ENCODE data around the gene ABHD1. TPM values are rescaled to one million over a fixed set of nuclear protein-coding genes. Genes with fewer than 3 reads are reported as not detected.
A peak's percentile ranks its signal among the peaks of the same experiment; 100 is the strongest.

ABHD1 gene
- total RNA-seq, 1 donor from 2014 or later = 0.41 TPM

GRCh38 chr2:27086724-27087593 is 36.7 kb upstream of the ABHD1 start, which contains the start of gene KHK:
Gene KHK, plus strand, starts transcription at chr2:27086772. Its CDS starts 488 bp downstream, at chr2:27087260.
- DNase-seq (ENCODE audit: low spot score in 2 of 2) (peak; percentile 59 to 68), FAIRE-seq (no peak)

- no peak for FAIRE-seq
- no peak for DNase-seq (ENCODE audit: low spot score in 2 of 2)
Measured at GRCh38 chr2:27087823-27088410, 35.7 kb upstream of the ABHD1 start.

DNA sequence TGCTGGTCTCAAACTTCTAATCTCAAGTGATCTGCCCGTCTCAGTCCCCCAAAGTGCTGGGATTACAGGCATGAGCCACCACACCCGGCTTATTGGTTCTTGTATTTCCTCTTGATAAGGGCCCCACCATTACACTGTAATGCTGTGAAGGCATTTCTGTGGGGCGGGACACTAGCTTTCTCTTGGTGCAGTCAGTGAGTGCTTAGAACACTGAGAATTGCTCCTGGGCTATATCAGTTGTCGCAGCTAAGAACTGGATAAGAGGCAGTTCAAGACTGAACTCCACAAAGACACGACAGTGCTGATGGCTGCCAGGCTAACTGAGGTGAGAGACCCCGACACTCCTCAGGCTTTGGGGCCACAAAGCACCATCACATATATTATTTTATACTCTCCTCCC is 35.0 kb upstream of the ABHD1 start:
- DNase-seq (ENCODE audit: low spot score in 2 of 2) (no peak), FAIRE-seq (no peak)

DNA sequence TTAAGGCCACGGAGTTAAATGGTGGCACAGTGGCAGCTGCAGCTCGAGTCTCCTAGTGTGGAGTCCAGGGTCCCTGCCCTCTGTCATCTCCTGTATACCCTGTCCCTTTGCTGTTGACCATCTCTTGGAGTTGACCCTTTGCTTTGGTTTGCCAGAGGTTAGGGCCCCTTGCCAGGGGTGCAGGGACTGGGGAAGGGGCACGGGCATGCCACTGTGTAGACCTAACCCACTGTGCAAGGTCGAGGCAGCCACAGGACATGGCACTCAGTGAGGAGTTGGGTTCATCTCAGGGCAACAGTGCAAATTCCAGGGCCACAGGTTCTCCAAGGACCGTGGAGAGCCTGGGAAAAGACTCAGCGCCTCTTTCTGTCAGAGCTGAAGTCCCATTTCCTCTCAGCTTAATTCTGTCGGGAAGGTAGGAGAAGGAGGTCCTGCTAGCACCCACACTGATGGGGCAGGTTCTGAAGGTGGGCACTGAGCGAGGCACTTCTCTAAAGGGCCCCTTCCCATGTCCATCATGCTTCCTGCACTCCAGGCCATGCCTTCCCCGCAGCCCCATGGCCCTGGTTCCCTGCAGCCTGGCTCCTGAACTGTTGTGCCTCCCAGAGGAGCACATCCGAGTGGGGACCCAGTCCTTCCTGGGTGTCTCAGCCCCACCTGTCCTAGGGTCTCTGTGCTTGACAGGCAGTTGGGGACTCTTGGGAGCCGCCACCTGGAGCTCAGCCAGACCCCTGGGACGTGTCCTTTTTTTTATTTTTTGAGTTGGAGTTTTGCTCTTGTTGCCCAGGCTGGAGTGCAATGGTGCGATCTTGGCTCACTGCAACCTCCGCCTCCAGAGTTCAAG is 34.3 kb upstream of the ABHD1 start:
- DNase-seq (ENCODE audit: low spot score in 2 of 2) (no peak), FAIRE-seq (no peak)

GRCh38 chr2:27091746-27092695 is 31.6 kb upstream of the ABHD1 start:
- DNase-seq (ENCODE audit: low spot score in 2 of 2) = no peak
- FAIRE-seq = no peak

- no peak for FAIRE-seq
Measured at GRCh38 chr2:27092696-27093429, 30.8 kb upstream of the ABHD1 start.

GRCh38 chr2:27093430-27094352 is 29.9 kb upstream of the ABHD1 start:
- DNase-seq (ENCODE audit: low spot score in 2 of 2) (no peak), FAIRE-seq (no peak)

More at GRCh38 chr2:27092696-27093429, 30.8 kb upstream of the ABHD1 start:
- DNase-seq (ENCODE audit: low spot score in 2 of 2) = no peak

DNA sequence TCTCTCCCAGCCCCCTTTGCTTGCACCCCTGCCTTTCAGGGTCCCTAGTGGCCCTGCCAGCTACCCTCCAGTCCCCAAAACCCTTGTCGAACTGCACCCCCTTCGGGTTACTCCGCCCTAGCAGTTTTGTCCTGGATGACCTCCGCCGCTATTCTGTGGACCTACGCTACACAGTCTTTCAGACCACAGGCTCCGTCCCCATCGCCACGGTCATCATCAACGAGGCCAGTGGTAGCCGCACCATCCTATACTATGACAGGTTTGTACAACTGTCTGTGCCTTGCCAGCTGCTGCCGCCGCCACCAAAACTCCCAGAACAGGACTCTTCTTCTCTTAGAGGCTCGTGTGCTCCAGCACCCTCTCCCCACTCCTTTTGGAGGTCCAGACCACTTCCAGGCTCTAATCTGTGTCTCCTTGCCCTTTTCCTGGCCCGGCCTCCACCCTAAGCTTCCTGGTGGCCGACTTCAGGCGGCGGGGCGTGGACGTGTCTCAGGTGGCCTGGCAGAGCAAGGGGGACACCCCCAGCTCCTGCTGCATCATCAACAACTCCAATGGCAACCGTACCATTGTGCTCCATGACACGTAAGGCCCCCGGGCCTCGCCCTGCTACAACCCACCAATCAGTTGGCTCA is 29.1 kb upstream of the ABHD1 start:
- FAIRE-seq (no peak), DNase-seq (ENCODE audit: low spot score in 2 of 2) (no peak)

- FAIRE-seq (no peak), DNase-seq (ENCODE audit: low spot score in 2 of 2) (no peak)
Measured at GRCh38 chr2:27095427-27095744, 28.2 kb upstream of the ABHD1 start.

DNA sequence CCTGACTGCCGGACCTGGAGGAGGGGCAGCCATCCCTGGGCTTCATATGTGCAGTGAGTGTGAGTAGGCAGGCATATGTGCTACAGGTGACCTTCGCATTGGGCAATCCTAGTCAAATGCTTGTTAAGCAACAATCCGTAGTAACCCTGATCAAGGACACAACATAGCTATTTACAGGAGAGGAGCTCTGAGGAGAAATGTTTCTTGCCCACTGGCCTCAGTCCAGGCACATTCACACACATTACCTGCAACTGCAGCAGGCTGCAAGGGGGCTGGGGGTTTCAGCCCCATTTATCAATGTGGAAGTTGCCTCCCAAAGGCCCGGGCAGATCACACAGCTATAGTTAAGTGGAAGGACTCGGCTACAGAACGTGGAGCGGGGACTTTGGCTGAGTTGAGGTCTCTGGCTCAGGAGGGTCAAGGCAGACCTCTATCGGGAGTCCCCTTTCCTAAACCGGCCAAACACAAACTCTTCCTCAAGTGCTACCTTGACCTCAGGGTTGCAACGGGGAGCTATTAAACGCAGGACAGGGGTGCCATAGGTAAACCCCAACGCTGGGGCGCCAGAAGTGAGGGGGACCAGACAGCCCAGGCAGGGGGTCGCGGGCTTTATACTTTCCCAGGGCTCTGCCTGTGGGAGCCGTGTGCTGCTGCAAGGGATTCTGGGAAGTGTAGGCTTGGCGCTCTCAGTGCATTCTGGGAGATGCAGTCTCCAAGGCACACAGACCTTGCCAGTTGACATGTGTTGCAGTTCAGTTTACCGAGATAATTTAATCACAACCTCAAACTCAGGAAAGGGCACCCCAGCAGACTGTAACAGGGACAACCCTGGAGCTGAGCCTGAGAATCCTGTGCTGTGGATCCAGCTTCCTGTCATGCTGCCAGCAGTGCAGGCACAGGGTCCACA is 27.6 kb upstream of the ABHD1 start:
- DNase-seq (ENCODE audit: low spot score in 2 of 2) = peak; percentile 78 to 79
- FAIRE-seq = no peak

DNA sequence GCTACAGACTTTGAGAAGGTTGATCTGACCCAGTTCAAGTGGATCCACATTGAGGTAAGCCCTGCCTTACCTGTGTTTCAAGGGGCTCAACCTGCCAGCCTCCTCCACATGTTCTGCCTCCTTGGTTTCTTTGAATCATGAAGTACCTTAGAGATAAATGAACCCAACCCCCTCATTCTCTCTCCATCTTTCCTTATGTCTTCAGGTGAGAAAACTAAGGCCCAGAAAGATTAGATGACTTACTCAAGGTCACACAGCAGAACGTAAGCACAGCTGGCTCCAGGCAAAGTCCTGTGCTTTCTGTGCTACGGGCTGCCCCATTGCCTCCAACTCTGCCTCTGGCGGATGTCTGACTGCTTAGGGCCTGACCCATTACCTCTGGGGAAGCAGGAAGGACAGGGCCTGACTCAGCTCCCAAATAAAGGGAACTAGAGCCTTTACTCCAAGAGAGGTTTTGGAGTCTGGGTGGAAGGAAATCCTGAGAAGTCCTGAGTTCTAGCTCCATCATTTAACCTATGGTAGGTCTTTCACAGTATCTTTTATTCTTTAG is 26.8 kb upstream of the ABHD1 start:
- no peak for FAIRE-seq
- DNase-seq (ENCODE audit: low spot score in 2 of 2) = no peak

DNA sequence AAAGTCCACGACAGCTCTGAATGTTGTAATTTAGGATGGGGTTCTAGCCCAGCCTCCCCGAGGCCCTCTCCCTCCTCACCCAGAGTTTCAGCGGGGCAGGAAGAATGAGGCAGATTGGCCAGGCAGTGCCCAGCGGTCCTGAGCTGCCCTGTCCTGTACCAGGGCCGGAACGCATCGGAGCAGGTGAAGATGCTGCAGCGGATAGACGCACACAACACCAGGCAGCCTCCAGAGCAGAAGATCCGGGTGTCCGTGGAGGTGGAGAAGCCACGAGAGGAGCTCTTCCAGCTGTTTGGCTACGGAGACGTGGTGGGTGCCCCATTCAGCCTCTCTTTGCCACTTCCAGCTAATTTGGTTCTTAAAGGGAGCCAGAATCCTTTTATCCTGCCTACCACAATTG is 26.3 kb upstream of the ABHD1 start:
- FAIRE-seq (no peak), DNase-seq (ENCODE audit: low spot score in 2 of 2) (no peak)

DNA sequence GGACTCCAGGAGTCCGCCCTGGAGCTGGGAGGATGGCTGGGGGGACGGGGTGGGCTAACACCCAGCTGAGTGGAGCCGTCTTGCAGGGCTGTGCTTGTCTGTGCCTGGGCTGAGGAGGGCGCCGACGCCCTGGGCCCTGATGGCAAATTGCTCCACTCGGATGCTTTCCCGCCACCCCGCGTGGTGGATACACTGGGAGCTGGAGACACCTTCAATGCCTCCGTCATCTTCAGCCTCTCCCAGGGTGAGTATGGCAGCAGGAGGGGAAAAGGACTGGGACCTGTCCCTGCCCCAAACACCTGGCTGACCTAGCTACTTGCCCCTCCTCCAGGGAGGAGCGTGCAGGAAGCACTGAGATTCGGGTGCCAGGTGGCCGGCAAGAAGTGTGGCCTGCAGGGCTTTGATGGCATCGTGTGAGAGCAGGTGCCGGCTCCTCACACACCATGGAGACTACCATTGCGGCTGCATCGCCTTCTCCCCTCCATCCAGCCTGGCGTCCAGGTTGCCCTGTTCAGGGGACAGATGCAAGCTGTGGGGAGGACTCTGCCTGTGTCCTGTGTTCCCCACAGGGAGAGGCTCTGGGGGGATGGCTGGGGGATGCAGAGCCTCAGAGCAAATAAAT is 24.2 kb upstream of the ABHD1 start:
- DNase-seq (ENCODE audit: low spot score in 2 of 2) = no peak
- no peak for FAIRE-seq

DNA sequence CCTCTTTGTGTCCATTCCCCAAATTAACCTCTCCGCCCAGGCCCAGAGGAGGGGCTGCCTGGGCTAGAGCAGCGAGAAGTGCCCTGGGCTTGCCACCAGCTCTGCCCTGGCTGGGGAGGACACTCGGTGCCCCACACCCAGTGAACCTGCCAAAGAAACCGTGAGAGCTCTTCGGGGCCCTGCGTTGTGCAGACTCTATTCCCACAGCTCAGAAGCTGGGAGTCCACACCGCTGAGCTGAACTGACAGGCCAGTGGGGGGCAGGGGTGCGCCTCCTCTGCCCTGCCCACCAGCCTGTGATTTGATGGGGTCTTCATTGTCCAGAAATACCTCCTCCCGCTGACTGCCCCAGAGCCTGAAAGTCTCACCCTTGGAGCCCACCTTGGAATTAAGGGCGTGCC is 23.6 kb upstream of the ABHD1 start:
- no peak for FAIRE-seq
- no peak for DNase-seq (ENCODE audit: low spot score in 2 of 2)

- FAIRE-seq (no peak), DNase-seq (ENCODE audit: low spot score in 2 of 2) (no peak)
Measured at GRCh38 chr2:27102329-27102728, 21.3 kb upstream of the ABHD1 start.

DNA sequence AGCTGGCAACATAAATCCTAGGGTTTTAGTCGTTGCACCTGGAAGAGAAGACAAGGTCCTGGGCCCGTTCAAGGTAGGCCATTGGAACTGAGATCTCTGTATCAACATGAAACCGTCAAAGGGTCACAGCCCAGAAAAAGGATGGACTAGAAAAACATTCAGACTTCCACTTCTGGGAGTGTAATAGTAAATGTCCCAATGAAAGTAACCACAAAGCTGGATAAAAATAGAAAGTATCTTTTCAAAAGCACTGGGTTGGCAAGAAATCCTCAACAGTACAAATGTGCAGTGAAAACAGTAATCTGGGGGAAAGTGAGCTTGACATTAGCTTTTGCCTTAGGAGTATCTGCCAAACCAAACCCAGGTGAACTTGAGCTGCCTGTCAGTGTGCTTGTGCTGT is 17.6 kb upstream of the ABHD1 start:
- FAIRE-seq = no peak
- DNase-seq (ENCODE audit: low spot score in 2 of 2) = no peak
